Neutrophil (primary cell): ENCODE measurements around the gene CLDN19.
"Not testable (repeated sequence)": the region's sequence is repeated elsewhere in the genome, so short reads cannot be mapped to it uniquely, and the experiment has no call there.

Source experiments
- H3K27ac ChIP-seq: fragments of 200-600 bp; sonication (generic); 2 replicates; pipeline ENCODE4 v1.5.1; 2016; ENCODE audit warnings: mild to moderate bottlenecking, moderate library complexity
- H3K27me3 ChIP-seq: fragments of 200-600 bp; sonication (generic); 2 replicates; pipeline ENCODE4 v1.6.0; 2016; ENCODE audit warnings: mild to moderate bottlenecking
- H3K36me3 ChIP-seq: fragments of 200-600 bp; sonication (generic); 2 replicates; pipeline ENCODE4 v1.5.1; 2017
- H3K4me1 ChIP-seq, 2 experiments: fragments of 200-600 bp in 1 of 2; sonication (generic) in 1 of 2; 1 replicate in 1 of 2; 2 replicates in 1 of 2; pipeline versions ENCODE4 v1.5.1 to v1.6.1; 2013 to 2016; ENCODE audit warnings: low read depth in 1 of 2, low read length in 1 of 2, mild to moderate bottlenecking in 1 of 2, moderate library complexity in 1 of 2; ENCODE audit not compliant: control insufficient read depth in 1 of 2, insufficient read depth in 1 of 2
- H3K4me3 ChIP-seq, 2 experiments: fragments of 200-600 bp in 1 of 2; sonication (generic) in 1 of 2; 1 replicate in 1 of 2; 2 replicates in 1 of 2; pipeline ENCODE4 v1.5.1; 2013 to 2016; ENCODE audit warnings: low read depth in 1 of 2, low read length in 1 of 2, mild to moderate bottlenecking in 1 of 2, moderate library complexity in 1 of 2
- H3K9me3 ChIP-seq: fragments of 200-600 bp; sonication (generic); 2 replicates; pipeline ENCODE4 v1.5.1; 2016
- TF ChIP-seq, protein P1 (sequence below): fragments of 200-600 bp; sonication (generic); IDR thresholded peaks from 2 replicates; pipeline ENCODE4 v1.5.1; 2016; ENCODE audit warnings: antibody characterized with exemption

Gene CLDN19

DNA sequence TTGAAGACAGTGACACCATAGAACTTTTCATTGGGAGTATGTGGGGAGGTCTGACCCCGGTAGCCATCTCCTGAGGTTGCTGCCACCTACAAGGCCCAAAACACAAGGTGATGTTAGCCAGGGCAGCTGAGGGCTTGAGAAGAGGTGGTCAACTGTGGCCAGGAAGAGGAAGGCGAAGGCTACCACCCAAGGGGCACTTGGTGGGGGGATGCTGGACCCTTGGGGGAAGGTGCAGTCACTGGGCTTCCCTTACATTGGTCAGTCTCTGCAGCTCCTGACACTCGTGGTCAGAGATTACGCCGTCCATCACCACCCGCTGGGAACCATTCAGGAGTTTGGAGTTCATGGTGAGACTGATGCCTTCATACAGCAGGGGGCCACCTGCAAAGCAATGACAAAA, 12.2 kb upstream of the CLDN19 start:
- peaks cover 82% of the 10 kb centered on the region for H3K36me3 ChIP-seq
- no peaks in the 10 kb centered on the region for H3K9me3 ChIP-seq
- no peak overlapping the region for H3K4me3 ChIP-seq
- TF ChIP-seq, protein P1, sequence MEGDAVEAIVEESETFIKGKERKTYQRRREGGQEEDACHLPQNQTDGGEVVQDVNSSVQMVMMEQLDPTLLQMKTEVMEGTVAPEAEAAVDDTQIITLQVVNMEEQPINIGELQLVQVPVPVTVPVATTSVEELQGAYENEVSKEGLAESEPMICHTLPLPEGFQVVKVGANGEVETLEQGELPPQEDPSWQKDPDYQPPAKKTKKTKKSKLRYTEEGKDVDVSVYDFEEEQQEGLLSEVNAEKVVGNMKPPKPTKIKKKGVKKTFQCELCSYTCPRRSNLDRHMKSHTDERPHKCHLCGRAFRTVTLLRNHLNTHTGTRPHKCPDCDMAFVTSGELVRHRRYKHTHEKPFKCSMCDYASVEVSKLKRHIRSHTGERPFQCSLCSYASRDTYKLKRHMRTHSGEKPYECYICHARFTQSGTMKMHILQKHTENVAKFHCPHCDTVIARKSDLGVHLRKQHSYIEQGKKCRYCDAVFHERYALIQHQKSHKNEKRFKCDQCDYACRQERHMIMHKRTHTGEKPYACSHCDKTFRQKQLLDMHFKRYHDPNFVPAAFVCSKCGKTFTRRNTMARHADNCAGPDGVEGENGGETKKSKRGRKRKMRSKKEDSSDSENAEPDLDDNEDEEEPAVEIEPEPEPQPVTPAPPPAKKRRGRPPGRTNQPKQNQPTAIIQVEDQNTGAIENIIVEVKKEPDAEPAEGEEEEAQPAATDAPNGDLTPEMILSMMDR: no peak
- H3K27ac ChIP-seq: no peak overlapping the region
- no peaks in the 10 kb centered on the region for H3K27me3 ChIP-seq
- no peaks in the 10 kb centered on the region for H3K4me1 ChIP-seq

DNA sequence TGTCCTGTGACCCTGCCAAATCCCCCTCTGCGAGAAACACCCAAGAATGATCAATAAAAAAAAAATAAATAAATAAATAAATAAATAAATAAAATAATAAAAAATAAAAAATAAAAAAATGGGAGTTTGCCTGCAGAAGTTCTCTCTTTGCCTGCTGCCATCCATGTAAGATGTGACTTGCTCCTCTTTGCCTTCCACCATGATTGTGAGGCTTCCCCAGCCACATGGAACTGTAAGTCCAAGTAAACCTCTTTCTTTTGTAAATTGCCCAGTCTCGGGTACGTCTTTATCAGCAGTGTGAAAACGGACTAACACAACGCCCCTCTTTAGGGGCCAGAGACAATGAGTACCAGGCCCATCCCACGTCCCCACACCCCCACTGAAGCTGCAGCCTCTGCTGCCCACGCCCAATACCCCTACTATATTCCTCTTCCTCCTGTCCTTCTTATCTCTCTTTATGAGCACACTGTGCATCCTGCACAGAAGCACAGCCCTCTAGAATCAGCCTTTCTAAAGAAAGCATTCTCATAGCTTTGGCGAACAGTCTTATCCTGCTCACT, 11.6 kb upstream of the CLDN19 start:
- H3K4me1 ChIP-seq, H3K9me3 ChIP-seq, H3K27ac ChIP-seq, H3K4me3 ChIP-seq, H3K27me3 ChIP-seq: not testable (repeated sequence)
- peaks cover 87% of the 10 kb centered on the region for H3K36me3 ChIP-seq

DNA sequence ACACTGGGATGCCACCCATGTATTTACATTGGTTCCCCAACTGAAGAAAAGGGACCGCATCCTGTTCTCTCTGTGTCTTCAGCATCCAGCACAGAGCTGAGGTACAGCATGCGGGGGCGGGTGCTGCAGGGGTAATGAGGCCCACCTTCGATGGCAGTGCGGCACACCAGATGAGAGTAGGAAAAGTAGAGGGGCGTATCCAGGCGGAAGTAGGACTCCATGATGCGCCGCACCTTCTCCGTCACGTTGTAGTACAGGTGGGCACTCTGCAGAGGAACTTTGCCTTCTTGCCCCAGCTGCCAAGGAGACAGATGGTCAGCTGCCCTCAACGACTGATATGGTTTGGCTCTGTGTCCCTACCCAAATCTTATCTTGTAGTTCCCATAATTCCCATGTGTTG, 10.0 kb upstream of the CLDN19 start:
- Histone ChIP-seq H3K27ac (no peak overlapping the region), H3K4me1 (no peaks in the 10 kb centered on the region), H3K4me3 (no peak overlapping the region), H3K36me3 (peaks cover 83% of the 10 kb centered on the region), H3K27me3 (no peaks in the 10 kb centered on the region), H3K9me3 (no peaks in the 10 kb centered on the region)
- TF ChIP-seq, protein P1: no peak

DNA sequence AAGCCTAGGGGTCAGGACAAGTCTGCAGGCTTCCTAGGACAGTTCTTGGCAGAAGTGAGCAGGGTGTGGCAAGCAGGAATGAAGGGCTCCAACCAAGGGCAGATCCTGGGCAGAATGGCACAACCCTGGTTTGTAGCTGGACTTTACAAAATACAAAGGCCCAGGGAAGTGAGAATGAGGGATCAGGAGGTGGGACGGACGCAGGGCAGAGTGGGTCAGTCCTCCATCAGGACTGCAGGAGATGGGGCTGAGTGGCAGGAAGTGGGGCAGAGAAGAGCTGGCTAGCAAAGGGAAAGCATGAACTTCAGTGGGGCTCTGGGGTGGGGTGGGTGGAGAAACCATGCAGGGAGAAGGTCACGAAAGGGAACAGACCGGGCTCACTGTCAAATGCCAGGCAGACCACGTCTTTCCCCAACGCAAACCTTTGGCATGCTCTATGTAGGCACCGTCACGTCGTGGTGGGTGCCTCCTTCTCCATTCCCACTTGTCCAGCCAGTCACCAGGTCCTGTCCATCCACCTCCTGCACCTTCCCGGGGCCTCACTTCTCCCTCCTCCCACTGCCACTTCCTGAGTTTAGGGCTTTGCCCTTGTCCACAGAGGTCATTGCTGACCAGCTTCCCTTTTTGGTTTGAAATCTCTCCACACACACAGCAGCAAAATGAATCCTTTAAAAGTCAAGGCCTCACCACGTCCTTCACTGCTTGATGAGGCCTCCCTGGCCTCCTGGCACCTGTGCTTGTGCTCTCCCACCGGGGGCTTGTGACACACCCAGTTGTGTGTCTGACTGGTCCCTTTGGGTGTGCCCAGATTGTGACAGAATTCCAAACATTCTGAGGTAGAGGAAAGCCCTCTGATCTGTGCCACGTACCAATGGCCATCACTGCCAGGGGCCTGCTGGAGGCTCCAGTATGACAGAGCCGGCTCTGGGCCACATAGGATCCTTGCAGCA, 8.7 kb upstream of the CLDN19 start:
- Histone ChIP-seq H3K27ac (no peak overlapping the region), H3K4me1 (no peaks in the 10 kb centered on the region), H3K36me3 (peaks cover 70% of the 10 kb centered on the region), H3K4me3 (no peak overlapping the region), H3K27me3 (no peaks in the 10 kb centered on the region), H3K9me3 (no peaks in the 10 kb centered on the region)
- TF ChIP-seq, protein P1: no peak

DNA sequence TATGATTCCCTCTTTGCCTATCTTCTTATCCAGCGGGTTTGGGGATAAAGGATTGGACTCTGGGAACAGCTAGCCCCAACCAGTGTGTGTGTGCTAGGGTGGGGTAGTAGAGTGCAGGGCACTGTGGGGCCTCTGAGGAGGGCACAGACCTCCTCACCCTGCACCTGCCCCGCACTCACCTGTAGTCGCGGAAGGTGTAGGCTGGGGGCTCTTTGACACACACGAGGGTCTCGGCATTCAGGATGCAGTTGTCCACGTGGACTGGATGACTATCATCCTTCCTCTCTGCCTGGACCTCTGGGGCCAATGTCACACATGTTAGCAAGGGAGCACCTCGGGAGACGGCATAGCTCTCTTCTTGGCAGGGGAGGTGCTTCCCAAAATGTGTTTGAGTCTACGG, 8.0 kb upstream of the CLDN19 start:
- Histone ChIP-seq H3K36me3 (peaks cover 63% of the 10 kb centered on the region), H3K4me3 (no peak overlapping the region), H3K4me1 (no peaks in the 10 kb centered on the region), H3K27me3 (no peaks in the 10 kb centered on the region), H3K27ac (no peak overlapping the region), H3K9me3 (no peaks in the 10 kb centered on the region)
- TF ChIP-seq, protein P1: no peak

DNA sequence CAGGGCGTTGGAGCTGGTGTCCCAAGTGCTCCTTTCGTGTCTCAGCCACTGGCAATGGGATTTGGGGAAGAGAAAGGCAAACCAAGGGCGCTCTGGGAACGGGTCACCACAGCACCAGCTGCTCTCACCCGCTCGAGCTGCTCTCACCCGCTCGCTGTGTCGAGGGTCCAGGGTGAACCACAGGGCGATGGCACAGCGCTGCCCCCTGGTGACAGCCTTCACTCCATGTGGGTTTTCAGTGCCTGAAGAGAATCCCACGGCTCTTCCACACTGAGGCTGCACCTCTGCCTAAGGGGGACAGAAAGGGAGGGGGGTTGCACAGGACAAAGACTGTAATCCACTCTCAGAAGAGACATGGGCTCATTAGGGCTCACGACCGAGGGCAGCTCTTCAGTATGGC, 7.1 kb upstream of the CLDN19 start:
- H3K27me3 ChIP-seq: no peaks in the 10 kb centered on the region
- peaks cover 54% of the 10 kb centered on the region for H3K36me3 ChIP-seq
- TF ChIP-seq, protein P1: no peak
- H3K9me3 ChIP-seq: no peaks in the 10 kb centered on the region
- no peak overlapping the region for H3K4me3 ChIP-seq
- no peaks in the 10 kb centered on the region for H3K4me1 ChIP-seq
- no peak overlapping the region for H3K27ac ChIP-seq
